ENCODE data around the gene PPP2R1A.

DNA sequence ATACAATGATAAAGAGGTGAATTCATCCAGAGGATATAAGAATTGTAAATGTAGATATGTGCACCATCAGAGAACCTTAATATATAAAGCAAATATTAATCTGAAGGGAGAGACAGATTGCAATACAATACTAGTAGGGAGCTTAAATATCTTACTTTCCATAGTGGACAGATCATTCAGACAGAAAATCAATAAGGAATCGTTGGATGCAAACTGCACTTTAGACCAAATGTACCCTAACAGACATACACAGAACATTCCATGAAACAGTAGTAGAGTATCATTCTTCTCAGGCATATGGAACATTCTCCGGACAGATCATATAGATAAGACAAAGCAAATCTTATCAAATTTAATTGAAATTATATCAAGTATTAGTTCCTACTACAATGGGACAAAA is 44.6 kb downstream of the PPP2R1A start:
- TF ChIP-seq, protein P1, sequence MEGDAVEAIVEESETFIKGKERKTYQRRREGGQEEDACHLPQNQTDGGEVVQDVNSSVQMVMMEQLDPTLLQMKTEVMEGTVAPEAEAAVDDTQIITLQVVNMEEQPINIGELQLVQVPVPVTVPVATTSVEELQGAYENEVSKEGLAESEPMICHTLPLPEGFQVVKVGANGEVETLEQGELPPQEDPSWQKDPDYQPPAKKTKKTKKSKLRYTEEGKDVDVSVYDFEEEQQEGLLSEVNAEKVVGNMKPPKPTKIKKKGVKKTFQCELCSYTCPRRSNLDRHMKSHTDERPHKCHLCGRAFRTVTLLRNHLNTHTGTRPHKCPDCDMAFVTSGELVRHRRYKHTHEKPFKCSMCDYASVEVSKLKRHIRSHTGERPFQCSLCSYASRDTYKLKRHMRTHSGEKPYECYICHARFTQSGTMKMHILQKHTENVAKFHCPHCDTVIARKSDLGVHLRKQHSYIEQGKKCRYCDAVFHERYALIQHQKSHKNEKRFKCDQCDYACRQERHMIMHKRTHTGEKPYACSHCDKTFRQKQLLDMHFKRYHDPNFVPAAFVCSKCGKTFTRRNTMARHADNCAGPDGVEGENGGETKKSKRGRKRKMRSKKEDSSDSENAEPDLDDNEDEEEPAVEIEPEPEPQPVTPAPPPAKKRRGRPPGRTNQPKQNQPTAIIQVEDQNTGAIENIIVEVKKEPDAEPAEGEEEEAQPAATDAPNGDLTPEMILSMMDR (IDR thresholded peaks at IDR 0.05) = no peak
- TF ChIP-seq POLR2AphosphoS5 (IDR thresholded peaks at IDR 0.05) (no peak), POLR2A (IDR thresholded peaks at IDR 0.05) (no peak)
